ENCODE data around the gene MIS12.

GRCh38 chr17:5467416-5467815, 18.9 kb upstream of the MIS12 start:
- TF ChIP-seq NFATC3 (CRISPR knock-in tag; IDR thresholded peaks at IDR 0.05) (no peak), EZH2 (conservative IDR thresholded peaks at IDR 0.05; ENCODE audit: low read depth, low read length) (no peak), PHF8 (CRISPR knock-in tag; IDR thresholded peaks at IDR 0.05) (no peak), ZNF484 (CRISPR knock-in tag; IDR thresholded peaks at IDR 0.05; ENCODE audit: borderline replicate concordance, low read depth) (no peak), JUNB (CRISPR knock-in tag; IDR thresholded peaks at IDR 0.05; ENCODE audit: borderline replicate concordance) (no peak), CTCF (CRISPR knock-in tag; IDR thresholded peaks at IDR 0.05) (no peak), ZNF83 (CRISPR knock-in tag; IDR thresholded peaks at IDR 0.05; ENCODE audit: borderline replicate concordance) (no peak), ZNF232 (CRISPR knock-in tag; IDR thresholded peaks at IDR 0.05; ENCODE audit: borderline replicate concordance) (no peak), ZNF24 (IDR thresholded peaks at IDR 0.05) (no peak), FOXM1 (CRISPR knock-in tag; IDR thresholded peaks at IDR 0.05) (no peak)

All from HepG2 (cell line).